GM19351 (cell line): ENCODE data around the gene WDR27.
"Not testable (repeated sequence)": the region's sequence is repeated elsewhere in the genome, so short reads cannot be mapped to it uniquely, and the experiment has no call there.

Experiments
- ATAC-seq: cut with Tn5 transposase; IDR thresholded peaks from one replicate; pipeline ENCODE4 v1.9.1; 2021; ENCODE audit warnings: mild to moderate bottlenecking, moderate library complexity; ENCODE audit not compliant: unreplicated experiment

The WDR27 gene

DNA sequence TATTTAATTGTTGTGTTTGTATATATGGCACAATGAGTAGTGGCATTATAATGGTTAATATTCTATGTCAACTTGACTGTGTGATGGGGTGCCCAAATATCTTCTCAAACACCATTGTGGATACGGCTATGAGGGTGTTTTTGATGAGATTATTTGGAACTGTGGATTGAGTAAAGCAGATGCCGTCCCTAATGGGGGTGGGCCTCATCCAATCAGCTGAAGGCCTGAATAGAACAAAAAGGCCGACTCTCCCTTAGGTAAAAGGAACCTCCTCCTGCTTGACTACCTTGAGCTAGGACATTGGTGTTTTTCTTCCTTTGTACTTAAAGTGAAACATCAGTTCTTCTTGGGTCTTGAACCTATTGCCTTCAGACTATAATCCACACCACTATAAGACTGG, 207.8 kb downstream of the WDR27 start:
- ATAC-seq: no peak

DNA sequence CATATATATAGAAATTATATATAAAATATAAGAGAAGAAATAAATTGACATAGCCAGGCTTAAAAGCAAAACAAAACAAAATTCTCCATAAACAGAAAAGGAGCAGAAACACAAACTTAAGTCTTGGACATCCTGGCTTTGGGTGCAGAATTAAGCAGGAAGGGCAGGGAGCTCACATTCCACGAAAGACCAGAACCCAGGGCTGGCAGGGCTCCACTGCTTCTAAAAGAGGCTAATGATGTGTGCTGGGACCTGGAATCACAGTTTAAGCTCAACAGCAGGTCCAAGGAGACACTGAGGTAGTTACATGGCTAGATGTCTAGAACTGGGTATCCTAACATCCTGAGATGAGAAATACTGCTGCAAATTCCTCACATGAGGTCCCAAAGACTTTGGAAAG, 210.3 kb downstream of the WDR27 start:
- no peak for ATAC-seq

DNA sequence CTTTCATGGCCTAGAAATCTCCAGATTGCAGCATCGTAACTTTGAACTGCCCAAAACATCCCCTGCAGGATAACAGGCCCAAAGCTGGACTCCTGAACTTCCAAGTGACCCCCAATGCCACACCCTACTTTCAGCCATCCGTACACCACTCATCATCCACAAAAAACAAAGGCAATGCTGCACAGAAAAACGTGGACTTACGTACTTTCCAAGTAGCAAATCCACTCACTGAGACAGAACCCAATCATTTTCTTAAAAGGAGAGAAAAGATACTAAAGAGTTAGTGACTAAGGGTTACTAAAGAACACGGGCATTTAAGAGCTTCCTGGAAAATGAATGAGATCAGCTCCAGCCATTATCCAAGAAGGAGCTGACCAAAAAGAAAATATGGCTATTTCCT, 211.0 kb downstream of the WDR27 start:
- ATAC-seq: no peak

DNA sequence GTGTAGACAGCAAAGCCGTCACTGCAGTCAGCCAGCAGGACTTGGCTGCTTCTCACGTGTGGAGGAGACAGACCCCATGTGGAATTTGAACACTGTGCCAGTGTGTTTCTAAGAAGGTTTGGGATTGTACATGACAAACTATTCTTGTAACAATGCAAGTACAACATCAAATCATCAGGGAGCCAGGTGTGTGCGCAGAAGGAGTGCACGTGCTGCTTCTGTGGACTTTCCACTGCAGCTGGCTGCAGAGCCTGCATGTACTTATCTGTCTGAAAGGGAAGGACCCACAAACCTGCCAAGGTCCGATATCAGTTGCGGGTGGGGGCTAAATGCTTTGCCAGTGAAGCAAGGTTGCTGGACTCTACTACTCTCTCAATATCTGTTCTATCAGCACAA, 211.6 kb downstream of the WDR27 start:
- ATAC-seq: no peak

DNA sequence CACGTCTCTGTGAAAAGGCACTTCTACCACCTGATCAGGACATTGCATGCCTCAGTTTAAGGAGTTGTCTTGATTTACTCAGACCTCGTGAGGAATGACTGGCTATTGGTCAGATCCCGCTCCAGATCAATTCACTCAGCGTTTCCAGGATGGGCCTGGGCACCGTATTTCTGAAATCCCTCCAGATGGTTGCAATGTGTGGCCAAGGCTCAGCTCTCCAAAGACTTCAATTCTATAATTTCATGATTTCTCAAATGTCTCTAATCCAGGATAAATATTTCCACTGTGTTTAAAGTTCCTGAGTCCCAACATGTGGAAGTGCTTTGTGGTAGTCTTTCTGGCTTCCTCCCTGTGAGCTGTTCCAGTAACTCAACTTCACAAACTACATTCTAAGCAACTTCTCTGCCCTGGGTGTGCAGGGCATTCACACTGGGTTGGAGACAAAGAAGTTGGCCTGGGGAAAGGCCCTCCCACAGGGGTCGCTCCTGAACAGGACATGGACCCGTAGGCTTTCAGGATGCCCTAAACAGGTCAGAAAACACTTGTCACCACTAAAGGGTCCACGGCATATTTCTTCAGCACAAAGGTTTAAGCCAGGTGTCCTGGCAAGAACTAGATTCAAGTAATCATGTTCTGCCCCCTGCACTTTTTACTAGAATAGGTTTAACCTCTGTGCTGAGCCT, 212.1 kb downstream of the WDR27 start:
- no peak for ATAC-seq

DNA sequence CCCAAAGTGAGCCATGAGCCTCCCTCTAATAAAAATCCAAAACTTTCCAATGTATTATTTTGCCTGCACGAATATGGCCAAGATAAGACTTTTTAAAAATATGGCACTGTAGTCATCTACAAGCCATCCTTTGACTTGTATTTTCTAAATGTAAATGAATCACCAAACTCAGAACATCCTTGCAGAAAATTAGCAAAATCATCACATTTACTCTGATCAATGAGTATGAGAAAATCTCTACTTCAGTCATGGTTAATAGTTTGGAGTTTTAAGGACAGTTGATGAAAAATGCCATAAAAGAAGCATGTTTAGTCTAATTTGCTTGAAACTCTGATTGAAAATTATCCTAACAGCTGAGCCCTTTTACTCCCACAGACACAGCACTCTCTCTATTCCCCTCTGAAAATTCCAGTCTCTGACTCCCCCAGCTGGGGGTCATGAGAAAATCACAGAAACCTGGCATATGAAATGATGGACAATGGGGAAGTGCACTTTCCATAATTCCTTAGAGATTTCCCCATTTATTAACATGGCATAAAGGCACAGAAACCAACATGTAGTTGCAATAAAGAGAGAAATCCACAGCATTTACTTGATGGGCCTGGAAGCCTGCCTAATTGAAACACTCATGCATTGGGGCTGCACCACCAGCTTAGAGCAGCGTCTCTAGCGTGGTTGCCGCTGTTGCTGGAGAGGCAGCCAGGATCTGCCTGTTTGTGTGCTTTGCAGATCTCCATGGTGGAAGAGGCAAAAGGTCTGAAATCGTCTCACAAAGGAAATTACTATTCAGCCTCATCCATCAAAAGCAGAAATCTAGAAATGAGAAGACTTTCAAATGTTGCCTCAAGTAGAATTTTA, 214.0 kb downstream of the WDR27 start:
- no peak for ATAC-seq

GRCh38 chr6:169479783-169480495, 221.9 kb downstream of the WDR27 start:
- no peak for ATAC-seq

GRCh38 chr6:169474362-169474761, 227.5 kb downstream of the WDR27 start:
- ATAC-seq: no peak

GRCh38 chr6:169473663-169474062, 228.2 kb downstream of the WDR27 start:
- ATAC-seq: peak; percentile 83

- ATAC-seq: no peak
Measured at GRCh38 chr6:169472786-169473416, 228.9 kb downstream of the WDR27 start.

- no peak for ATAC-seq
Measured at GRCh38 chr6:169470790-169471189, 231.0 kb downstream of the WDR27 start.

GRCh38 chr6:169469028-169469427, 232.8 kb downstream of the WDR27 start:
- ATAC-seq: no peak

GRCh38 chr6:169467755-169468154, 234.1 kb downstream of the WDR27 start:
- not testable (repeated sequence) for ATAC-seq

DNA sequence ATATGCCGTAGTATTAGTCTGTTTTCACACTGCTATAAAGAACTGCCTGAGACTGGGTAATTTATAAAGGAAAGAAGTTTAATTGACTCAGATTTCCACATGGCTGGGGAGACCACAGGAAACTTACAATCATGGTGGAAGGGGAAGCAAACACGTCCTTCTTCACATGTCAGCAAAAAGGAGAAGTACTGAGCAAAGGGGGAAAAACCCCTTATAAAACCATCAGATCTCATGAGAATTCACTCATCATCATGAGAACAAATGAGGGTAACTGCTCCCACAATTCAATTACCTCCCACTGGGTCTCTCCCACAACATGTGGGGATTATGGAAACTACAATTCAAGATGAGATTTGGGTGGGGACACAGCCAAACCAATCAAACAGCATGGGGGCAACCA, 235.6 kb downstream of the WDR27 start:
- ATAC-seq: not testable (repeated sequence)

- ATAC-seq: no peak
Measured at GRCh38 chr6:169457762-169458161, 244.1 kb downstream of the WDR27 start.

GRCh38 chr6:169456840-169457239, 245.0 kb downstream of the WDR27 start:
- no peak for ATAC-seq

DNA sequence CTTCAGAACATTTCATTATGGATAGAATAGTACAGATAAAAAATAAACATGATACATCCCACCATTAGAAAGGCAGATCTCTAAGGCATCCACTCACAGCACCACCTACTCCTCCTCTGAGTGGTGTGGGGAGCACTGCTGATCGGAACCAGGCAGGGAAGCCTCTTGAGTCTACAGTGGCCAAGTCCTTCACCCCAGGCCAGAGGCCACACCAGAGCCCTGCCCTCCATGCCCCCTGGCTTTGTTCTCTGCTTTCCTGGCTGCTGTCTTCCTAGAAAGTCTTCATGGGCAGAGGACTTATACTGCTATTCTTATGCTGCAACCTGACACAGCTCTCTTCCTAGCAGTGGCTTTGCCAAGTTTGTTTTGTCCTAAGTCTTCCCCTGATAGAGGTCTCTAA, 246.4 kb downstream of the WDR27 start:
- no peak for ATAC-seq

GRCh38 chr6:169454872-169455204, 247.0 kb downstream of the WDR27 start:
- no peak for ATAC-seq

- no peak for ATAC-seq
Measured at GRCh38 chr6:169454204-169454871, 247.5 kb downstream of the WDR27 start.

DNA sequence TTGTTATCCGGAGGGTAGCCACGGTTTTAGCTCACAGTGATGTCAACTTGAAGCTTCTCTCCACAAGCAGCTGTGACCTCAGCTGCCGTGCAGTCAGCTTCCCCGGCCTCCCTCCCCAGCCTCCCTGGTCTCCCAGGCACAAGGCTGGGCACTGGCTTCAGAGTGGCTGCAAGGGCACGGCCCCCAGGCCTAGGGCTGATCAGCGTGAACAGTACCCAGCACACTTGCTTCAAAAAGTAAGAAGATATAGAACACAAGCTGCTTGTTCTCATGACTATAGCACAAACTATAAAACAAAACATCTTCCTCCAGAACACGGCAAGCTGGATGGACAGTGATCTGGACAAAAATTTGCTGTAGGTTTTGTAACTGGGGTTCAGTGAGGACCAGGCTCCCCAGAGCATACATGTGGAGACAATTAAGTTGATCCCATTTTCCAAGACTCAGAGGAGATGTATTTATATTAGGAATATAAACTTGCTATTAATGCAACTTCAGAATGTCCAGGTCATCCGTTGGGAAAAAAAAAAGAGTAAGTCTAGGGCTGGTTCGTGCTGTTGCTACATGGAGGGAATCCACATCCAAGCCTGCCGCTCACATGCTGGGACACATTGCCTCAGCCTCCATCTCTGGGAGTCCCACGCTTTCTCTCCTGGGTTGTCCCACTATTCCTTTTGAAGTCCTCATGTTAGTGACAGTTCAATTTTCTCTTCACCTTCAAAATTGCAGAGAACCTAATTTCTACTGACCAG, 248.8 kb downstream of the WDR27 start:
- ATAC-seq: no peak
